HG03060 (cell line): ENCODE data around the gene RPN1.
"Not testable (repeated sequence)": the region's sequence is repeated elsewhere in the genome, so short reads cannot be mapped to it uniquely, and the experiment has no call there.

Experiments used
- ATAC-seq: cut with Tn5 transposase; IDR thresholded peaks from one replicate; pipeline ENCODE4 v1.9.1; 2021; ENCODE audit warnings: low read depth, moderate number of reproducible peaks; ENCODE audit not compliant: unreplicated experiment

Gene RPN1

GRCh38 chr3:128613083-128613829, 37.4 kb downstream of the RPN1 start:
- no peak for ATAC-seq

- no peak for ATAC-seq
Measured at GRCh38 chr3:128610451-128611070, 40.1 kb downstream of the RPN1 start.

GRCh38 chr3:128609294-128609693, 41.3 kb downstream of the RPN1 start:
- no peak for ATAC-seq

- ATAC-seq = no peak
Measured at GRCh38 chr3:128607710-128608048, 42.9 kb downstream of the RPN1 start.

GRCh38 chr3:128606094-128606493, 44.5 kb downstream of the RPN1 start:
- no peak for ATAC-seq

GRCh38 chr3:128605091-128606046, 45.2 kb downstream of the RPN1 start:
- ATAC-seq = no peak

GRCh38 chr3:128603811-128604775, 46.5 kb downstream of the RPN1 start:
- ATAC-seq = no peak

GRCh38 chr3:128603313-128603712, 47.3 kb downstream of the RPN1 start:
- no peak for ATAC-seq

GRCh38 chr3:128598884-128599664, 51.5 kb downstream of the RPN1 start:
- no peak for ATAC-seq

- no peak for ATAC-seq
Measured at GRCh38 chr3:128597900-128598299, 52.7 kb downstream of the RPN1 start.

- ATAC-seq = no peak
Measured at GRCh38 chr3:128592864-128593263, 57.8 kb downstream of the RPN1 start.

GRCh38 chr3:128591738-128592426, 58.7 kb downstream of the RPN1 start:
- no peak for ATAC-seq

- ATAC-seq = no peak
Measured at GRCh38 chr3:128590948-128591347, 59.7 kb downstream of the RPN1 start.

- not testable (repeated sequence) for ATAC-seq
Measured at GRCh38 chr3:128589985-128590384, 60.6 kb downstream of the RPN1 start.

- no peak for ATAC-seq
Measured at GRCh38 chr3:128588147-128588546, 62.5 kb downstream of the RPN1 start.

- ATAC-seq = no peak
Measured at GRCh38 chr3:128587391-128587790, 63.2 kb downstream of the RPN1 start.

GRCh38 chr3:128586932-128587331, 63.7 kb downstream of the RPN1 start:
- ATAC-seq = not testable (repeated sequence)

- ATAC-seq = not testable (repeated sequence)
Measured at GRCh38 chr3:128586391-128586790, 64.2 kb downstream of the RPN1 start.

GRCh38 chr3:128585974-128586373, 64.6 kb downstream of the RPN1 start:
- no peak for ATAC-seq
